Measurements from ENCODE around the gene HOXC5. TPM values are rescaled to one million over a fixed set of nuclear protein-coding genes. Genes with fewer than 3 reads are reported as not detected.
"Not testable (repeated sequence)": the region's sequence is repeated elsewhere in the genome, so short reads cannot be mapped to it uniquely, and the experiment has no call there.

HOXC5 gene
- total RNA-seq, 6 experiments from 2014 or later: not detected

DNA sequence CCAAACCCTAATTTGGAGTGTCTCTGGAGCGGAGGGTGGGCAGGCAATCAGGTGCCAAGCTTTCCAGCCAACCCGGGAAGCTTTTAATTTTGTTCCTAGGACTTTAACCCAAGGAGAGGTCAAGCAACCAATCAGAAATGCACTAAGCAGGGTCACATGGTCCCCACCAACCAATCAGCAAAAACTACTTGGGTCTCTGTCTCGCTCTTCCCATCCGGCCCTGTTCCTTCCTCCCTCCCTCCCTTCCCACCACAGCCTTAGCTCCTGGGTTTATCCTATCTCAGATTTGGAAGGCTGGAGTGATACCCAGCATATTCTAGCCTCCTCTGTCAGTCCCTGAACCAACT lies 7.3 kb downstream of the HOXC5 start:
- ATAC-seq (no peak), DNase-seq (no peak)
- Histone ChIP-seq H3K27me3 (peaks cover 0 to 4% of the 10 kb centered on the region in 2 donors), H3K27ac (no peak overlapping the region), H3K4me1 (no peaks in the 10 kb centered on the region), H3K9me3 (no peaks in the 10 kb centered on the region), H3K4me3 (no peak overlapping the region), H3K36me3 (no peaks in the 10 kb centered on the region)
- no peak for TF ChIP-seq POLR2A (IDR thresholded peaks at IDR 0.05)
- TF ChIP-seq, protein P1, sequence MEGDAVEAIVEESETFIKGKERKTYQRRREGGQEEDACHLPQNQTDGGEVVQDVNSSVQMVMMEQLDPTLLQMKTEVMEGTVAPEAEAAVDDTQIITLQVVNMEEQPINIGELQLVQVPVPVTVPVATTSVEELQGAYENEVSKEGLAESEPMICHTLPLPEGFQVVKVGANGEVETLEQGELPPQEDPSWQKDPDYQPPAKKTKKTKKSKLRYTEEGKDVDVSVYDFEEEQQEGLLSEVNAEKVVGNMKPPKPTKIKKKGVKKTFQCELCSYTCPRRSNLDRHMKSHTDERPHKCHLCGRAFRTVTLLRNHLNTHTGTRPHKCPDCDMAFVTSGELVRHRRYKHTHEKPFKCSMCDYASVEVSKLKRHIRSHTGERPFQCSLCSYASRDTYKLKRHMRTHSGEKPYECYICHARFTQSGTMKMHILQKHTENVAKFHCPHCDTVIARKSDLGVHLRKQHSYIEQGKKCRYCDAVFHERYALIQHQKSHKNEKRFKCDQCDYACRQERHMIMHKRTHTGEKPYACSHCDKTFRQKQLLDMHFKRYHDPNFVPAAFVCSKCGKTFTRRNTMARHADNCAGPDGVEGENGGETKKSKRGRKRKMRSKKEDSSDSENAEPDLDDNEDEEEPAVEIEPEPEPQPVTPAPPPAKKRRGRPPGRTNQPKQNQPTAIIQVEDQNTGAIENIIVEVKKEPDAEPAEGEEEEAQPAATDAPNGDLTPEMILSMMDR (IDR thresholded peaks at IDR 0.05): no peak
- 33% methylated on average over 4 of the region's 4 CpGs for WGBS (ENCODE audit: insufficient coverage, low coverage, low lambda C conversion rate, missing lambda C conversion rate)
- intact Hi-C loops (cut with DNase I): no loop called here

DNA sequence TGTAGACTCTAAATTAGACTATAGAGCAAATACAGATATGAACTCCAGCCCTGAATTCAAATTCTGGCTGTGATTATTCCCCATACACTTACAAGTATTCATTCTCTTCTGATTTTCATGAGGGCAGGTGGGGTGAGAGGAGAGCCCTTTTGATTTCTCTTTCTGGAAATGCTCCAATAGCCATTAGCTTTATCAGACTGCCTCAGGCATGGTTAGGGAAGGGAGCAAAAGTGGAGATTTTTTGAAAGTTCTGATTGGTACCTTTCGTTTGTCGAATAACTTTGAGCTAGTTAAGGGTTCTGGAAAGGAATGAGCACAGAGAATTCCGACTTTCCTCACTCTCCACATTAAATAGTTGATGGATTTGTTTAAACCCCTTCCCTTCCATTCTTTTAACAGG lies 7.8 kb downstream of the HOXC5 start:
- intact Hi-C loops (cut with DNase I): no loop called here
- no peak overlapping the region for H3K4me3 ChIP-seq

DNA sequence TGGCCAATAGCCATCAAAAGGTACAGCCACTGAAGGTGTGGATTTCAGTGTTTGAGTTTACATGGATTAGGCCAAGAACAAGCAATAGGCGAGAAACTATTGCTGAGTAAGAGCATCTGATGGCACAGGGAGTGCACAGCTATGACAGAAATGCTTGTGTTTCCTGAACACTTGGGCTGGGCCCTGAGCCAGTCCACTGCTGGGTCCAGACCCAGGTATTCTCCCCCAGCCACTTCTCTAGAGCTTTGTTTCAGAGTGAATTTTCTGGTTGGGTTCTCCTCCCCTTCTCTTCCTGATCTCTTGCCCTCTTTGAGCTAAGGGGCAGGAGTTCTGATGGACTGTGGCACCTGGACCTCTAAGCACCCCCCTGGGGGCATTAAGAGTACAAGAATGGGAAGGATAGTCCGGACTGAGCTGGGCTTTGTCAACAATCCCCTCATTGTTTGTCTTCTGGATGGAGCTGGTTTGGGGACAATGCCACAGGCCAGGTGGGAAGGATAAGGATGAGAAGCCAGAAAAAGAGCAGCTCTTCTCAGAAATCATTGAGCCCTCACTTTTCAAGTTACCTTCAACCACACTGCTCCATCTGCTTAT lies 8.3 kb downstream of the HOXC5 start:
- no peak overlapping the region for H3K4me3 ChIP-seq
- no peak for TF ChIP-seq POLR2A (IDR thresholded peaks at IDR 0.05)
- TF ChIP-seq, protein P1 (IDR thresholded peaks at IDR 0.05): no peak
- H3K27me3 ChIP-seq: peaks cover 0 to 4% of the 10 kb centered on the region in 2 donors
- 46% methylated on average over 2 of the region's 2 CpGs for WGBS (ENCODE audit: insufficient coverage, low coverage, low lambda C conversion rate, missing lambda C conversion rate)
- H3K9me3 ChIP-seq: no peaks in the 10 kb centered on the region
- H3K27ac ChIP-seq: no peak overlapping the region
- no peaks in the 10 kb centered on the region for H3K36me3 ChIP-seq
- ATAC-seq: no peak
- no peak for DNase-seq
- no peaks in the 10 kb centered on the region for H3K4me1 ChIP-seq
- intact Hi-C loops (cut with DNase I): no loop called here

More for the DNA sequence above, 7.8 kb downstream of the HOXC5 start:
- H3K36me3 ChIP-seq: no peaks in the 10 kb centered on the region
- no peak for TF ChIP-seq POLR2A (IDR thresholded peaks at IDR 0.05)
- TF ChIP-seq, protein P1 (IDR thresholded peaks at IDR 0.05): no peak
- ATAC-seq: no peak
- no peaks in the 10 kb centered on the region for H3K4me1 ChIP-seq
- peaks cover 0 to 4% of the 10 kb centered on the region in 2 donors for H3K27me3 ChIP-seq
- H3K9me3 ChIP-seq: no peaks in the 10 kb centered on the region
- H3K27ac ChIP-seq: no peak overlapping the region
- no peak for DNase-seq
- 23% methylated on average over 3 of the region's 3 CpGs for WGBS (ENCODE audit: insufficient coverage, low coverage, low lambda C conversion rate, missing lambda C conversion rate)

DNA sequence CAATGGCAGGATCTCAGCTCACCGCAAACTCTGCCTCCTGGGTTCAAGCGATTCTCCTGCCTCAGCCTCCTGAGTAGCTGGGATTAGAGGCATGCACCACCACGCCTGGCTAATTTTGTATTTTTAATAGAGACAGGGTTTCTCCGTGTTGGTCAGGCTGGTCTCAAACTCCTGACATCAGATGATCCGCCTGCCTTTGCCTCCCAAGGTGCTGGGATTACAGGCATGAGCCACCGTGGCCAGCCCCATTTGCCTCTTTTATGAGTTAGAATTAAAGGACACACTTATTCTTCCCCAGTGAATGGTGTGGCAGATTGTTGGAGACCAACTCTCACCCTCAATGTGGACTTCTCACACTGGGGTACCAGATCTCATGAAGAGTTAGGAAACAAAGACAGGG lies 9.2 kb downstream of the HOXC5 start:
- 55% methylated on average over 6 of the region's 6 CpGs for WGBS (ENCODE audit: insufficient coverage, low coverage, low lambda C conversion rate, missing lambda C conversion rate)
- intact Hi-C loops (cut with DNase I); H3K4me3 ChIP-seq; H3K36me3 ChIP-seq; DNase-seq; ATAC-seq; H3K4me1 ChIP-seq; H3K9me3 ChIP-seq; H3K27ac ChIP-seq: not testable (repeated sequence)
- H3K27me3 ChIP-seq: peaks cover 0 to 12% of the 10 kb centered on the region in 2 donors

DNA sequence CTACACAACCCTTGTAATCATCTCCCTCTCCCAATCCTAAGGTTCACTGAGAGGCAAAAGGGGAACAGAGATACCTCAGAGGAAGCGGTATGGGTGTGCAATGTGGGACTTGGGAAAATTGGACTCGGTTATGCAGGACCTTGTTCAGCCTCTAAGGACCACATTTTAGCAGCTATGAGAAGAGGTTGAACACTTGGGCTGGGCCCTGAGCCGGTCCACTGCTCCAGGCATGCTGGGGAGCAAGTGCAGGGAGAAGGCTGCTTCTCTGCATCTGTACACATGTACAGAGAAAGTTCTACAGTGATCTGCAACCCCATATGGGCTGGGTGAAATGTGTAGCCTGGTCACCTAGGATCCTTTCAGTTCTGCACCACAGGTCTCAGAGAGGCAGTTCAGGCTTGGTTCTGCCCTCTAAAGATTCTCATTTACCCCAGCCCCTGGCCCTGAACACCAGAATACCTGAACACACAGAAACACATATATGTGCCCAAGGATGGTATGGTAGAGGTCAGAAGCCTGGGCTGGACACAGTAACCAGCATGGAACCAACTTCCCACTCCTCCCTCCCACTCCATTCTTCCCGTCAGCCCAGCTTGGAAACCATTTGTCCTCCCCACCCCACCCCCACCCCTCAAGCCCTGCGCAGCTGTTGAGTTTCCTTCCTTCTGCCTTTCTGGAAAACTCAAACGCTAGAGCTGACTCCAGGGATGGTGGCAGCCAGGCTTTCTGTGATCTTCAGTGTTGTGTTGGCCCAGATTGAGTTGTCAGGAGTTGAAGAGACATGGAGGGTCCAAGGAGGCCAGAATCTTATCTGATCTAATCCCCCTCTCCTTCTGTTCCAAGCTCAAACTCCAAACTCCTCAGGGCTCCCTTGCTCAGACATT lies 10.4 kb downstream of the HOXC5 start:
- Histone ChIP-seq H3K27me3 (peaks cover 0 to 24% of the 10 kb centered on the region in 2 donors), H3K9me3 (no peaks in the 10 kb centered on the region), H3K27ac (no peak overlapping the region), H3K4me1 (no peaks in the 10 kb centered on the region), H3K36me3 (no peaks in the 10 kb centered on the region), H3K4me3 (no peak overlapping the region)
- no peak for DNase-seq
- TF ChIP-seq, protein P1 (IDR thresholded peaks at IDR 0.05): no peak
- TF ChIP-seq POLR2A (IDR thresholded peaks at IDR 0.05): no peak
- intact Hi-C loops (cut with DNase I): no loop called here
- no peak for ATAC-seq
- 41% methylated on average over 3 of the region's 6 CpGs for WGBS (ENCODE audit: insufficient coverage, low coverage, low lambda C conversion rate, missing lambda C conversion rate)
